GM19351 (cell line): ENCODE data around the gene VPS35.
"Not testable (repeated sequence)": the region's sequence is repeated elsewhere in the genome, so short reads cannot be mapped to it uniquely, and the experiment has no call there.

ENCODE experiments used
- ATAC-seq: cut with Tn5 transposase; IDR thresholded peaks from one replicate; pipeline ENCODE4 v1.9.1; 2021; ENCODE audit warnings: mild to moderate bottlenecking, moderate library complexity; ENCODE audit not compliant: unreplicated experiment

VPS35 gene

DNA sequence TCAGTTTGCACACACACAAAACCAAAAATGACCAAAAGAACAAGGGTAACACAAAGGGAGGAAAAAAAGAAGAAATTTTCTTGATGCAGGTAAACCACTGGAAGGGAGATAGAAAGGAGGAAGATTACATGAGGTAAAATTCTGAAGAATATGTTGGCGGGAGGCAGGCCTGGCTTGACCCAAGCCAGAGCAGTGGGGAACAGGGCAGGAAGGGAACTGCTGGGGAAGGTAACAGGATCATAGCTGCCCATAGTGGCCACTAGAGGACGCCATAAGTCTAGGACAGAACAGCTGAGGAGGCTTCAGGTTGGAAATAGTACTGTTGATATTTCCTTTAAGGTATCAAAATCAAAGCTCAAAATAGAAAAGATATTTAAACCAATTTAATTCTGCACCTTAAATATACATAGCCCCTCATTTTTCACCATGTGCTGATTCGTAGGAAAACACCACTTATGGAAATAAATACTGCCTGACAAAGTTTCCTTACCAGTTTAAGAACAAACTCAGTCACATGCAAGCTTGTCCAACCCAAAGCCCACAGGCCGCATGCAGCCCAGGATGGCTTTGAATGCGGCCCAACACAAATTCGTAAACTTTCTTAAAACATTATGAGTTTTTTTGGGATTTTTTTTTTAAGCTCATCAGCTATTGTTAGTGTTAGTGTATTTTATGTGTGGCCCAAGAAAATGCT lies 15.5 kb downstream of the VPS35 start:
- peak; percentile 82 for ATAC-seq

DNA sequence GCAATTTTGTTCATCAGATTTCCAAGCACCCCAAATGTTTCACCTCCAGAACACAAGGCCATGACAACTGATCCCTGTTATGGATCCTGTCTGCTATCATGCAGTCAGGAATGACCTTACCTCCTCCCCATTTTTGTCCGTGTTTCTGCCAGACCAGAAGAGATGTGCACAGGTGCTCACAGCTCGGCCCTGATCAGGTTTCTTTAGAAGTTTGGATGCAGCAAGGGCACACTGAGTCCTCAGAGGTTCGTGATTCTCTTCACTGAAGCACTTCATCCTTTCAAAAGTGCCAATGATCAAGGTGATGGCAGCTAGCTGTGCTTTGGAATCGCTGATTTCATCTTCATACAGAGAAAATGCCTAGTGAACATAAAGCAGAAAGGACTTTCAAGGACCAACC lies 26.9 kb downstream of the VPS35 start:
- no peak for ATAC-seq

- peak; percentile 95 for ATAC-seq
Measured at GRCh38 chr16:46658925-46659324, 30.1 kb downstream of the VPS35 start.

DNA sequence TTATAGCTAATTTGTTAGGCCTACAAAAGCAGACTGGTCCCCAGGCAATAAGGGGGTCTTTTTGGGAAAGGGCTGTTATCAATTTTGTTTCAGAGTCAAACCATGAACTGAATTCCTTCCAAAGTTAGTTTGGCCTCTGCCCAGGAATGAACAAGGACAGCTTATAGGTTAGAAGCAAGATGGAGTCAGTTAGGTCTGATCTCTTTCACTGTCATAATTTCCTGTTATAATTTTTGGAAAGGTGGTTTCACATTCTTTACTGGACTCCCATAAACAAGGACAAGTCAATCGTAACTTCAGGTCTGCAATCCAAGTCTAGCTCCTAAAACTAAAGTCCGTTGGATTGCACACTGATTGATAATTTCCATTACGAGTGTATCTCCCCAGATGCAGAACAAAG lies 37.7 kb downstream of the VPS35 start:
- ATAC-seq = no peak

DNA sequence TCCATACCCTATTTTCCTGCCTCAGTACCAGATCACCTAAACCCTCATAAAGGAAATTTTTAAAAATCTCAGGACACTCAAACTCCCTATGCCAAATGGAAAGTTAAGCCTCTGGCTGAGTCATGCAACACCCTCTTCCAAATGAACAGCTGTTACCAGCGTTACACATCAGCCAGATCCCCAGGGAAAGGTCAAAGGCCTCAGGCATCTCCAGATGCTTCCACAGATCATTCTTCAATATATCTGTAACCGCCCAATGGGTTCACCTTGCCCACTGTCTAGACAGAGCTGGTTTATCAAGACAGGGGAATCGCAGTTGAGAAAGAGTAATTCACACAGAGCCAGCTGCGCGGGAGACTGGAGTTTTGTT lies 38.7 kb downstream of the VPS35 start:
- no peak for ATAC-seq

GRCh38 chr16:46649588-46650253 lies 39.3 kb downstream of the VPS35 start:
- ATAC-seq = no peak

- no peak for ATAC-seq
Measured at GRCh38 chr16:46648656-46649055, 40.3 kb downstream of the VPS35 start.

- no peak for ATAC-seq
Measured at GRCh38 chr16:46638947-46639925, 49.7 kb downstream of the VPS35 start.

GRCh38 chr16:46632778-46633733 lies 55.9 kb downstream of the VPS35 start:
- ATAC-seq = no peak

DNA sequence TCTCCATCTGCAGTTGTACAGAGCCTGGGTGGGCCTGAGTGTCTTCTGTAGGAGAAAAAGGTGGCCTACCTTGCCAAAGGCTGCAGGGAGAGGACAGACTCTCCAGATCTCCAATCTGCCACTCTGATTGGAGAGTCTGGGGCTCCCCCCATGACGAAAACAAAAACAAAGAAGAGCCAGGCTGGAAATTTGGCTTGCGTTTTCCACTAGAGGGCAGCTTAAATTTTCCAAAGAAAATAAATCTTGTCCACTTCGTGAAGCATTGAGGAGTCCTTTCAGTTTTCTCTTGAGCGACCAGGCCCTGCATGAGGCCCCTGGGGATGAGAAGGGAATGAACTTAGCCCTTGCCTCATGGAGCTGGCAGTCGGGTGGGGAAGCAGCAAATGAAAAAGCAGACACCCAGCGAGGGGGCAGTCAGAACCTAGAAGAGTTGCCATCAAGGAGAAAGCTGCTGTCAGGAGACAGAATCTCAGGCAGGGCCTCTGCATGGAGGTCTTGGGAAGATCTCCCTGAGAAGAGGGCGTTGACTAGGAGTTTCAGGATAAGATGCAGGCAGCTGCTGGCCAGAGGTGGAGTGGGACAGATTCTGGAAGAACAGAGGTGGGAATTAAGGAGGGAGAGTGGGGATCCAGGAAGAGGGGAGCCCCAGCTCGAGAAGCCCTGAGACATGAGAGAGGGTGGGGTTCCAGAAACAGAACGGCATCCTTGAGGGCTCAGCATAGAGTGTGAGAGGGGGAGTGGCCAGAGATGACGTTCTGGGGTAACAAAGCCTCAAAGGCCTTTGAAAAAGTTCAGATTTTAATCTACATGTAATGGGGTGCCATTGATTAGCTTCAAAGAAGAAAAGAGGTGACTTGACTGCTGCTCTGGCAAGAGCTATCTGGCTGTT lies 59.4 kb downstream of the VPS35 start:
- no peak for ATAC-seq

- no peak for ATAC-seq
Measured at GRCh38 chr16:46627746-46628145, 61.2 kb downstream of the VPS35 start.

GRCh38 chr16:46626681-46627080 lies 62.3 kb downstream of the VPS35 start:
- not testable (repeated sequence) for ATAC-seq

GRCh38 chr16:46624862-46625261 lies 64.1 kb downstream of the VPS35 start:
- ATAC-seq = not testable (repeated sequence)

DNA sequence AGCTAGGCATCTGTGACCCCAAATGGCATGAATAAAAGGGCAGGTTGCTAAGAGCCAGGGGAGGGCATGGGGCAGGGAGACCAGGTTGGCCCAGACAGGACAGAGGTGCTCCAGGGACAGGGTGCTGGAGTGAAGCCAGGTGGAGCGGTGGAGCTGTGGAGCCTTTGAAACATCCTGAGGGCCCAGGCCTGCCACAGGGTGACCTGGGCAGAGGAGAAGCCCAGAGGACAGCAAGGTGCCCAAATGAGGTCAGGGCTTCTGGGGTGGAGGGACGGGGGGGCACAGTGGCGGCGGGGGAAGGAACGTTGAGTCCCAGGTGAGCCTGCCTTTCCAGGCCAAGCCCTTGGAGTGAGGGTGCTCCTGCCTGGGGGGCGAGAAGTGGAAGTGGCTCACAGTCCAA lies 65.3 kb downstream of the VPS35 start:
- ATAC-seq = not testable (repeated sequence)

DNA sequence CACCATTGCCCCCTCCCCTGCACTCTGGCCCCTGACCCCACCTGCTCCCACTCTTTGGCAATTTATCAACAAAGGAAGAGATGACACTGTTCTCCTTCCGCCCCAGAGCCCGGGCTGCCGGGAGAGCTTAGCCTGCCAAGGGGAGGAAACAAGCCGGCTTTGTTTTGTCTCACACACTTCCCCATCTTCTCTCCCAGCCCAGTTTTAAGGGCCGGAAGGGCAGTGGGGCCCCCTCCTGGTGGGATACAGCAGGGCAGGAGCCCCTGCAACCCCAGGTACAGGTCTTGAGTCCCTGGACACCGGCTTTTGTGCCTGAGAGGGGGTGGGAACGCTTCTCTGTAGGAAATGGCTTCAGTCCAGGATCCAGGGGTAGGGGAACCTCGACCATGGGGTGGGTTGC lies 65.7 kb downstream of the VPS35 start:
- peak; percentile 23 for ATAC-seq

GRCh38 chr16:46621934-46622676 lies 66.9 kb downstream of the VPS35 start:
- ATAC-seq = no peak

GRCh38 chr16:46621006-46621933 lies 67.7 kb downstream of the VPS35 start, which contains the start of gene SHCBP1:
Gene SHCBP1, minus strand, starts transcription at chr16:46621379. Its CDS starts 20 bp downstream, at chr16:46621359.
- ATAC-seq = peak; percentile 87
